Liver (tissue), 9 donors: ENCODE data around the gene SLC2A9. TPM values are rescaled to one million over a fixed set of nuclear protein-coding genes. Genes with fewer than 3 reads are reported as not detected.

ENCODE experiments used
- DNase-seq: peaks from one replicate; pipeline ENCODE4 v3.0.0-alpha.2; 2017; ENCODE audit warnings: low spot score
- H3K27ac ChIP-seq, 2 donors: one replicate each; pipeline ENCODE4 v1.7.0; 2013; ENCODE audit warnings: inconsistent platforms in 2 of 2, low read length in 2 of 2, control low read depth in 1 of 2, low read depth in 1 of 2, mild to moderate bottlenecking in 1 of 2
- H3K27me3 ChIP-seq, 4 donors: one replicate each; pipeline versions ENCODE4 v1.6.1 to v1.7.0; 2013; ENCODE audit warnings: low read length in 3 of 4, inconsistent platforms in 1 of 4, mild to moderate bottlenecking in 1 of 4, moderate library complexity in 1 of 4; ENCODE audit not compliant: control insufficient read depth in 4 of 4, insufficient read depth in 4 of 4
- H3K36me3 ChIP-seq, 4 donors: one replicate each; pipeline versions ENCODE4 v1.6.1 to v1.7.0; 2013; ENCODE audit warnings: low read length in 3 of 4, mild to moderate bottlenecking in 3 of 4, low read depth in 1 of 4, moderate library complexity in 1 of 4; ENCODE audit not compliant: control insufficient read depth in 4 of 4, insufficient read depth in 3 of 4
- H3K4me1 ChIP-seq, 4 donors: one replicate each; pipeline versions ENCODE4 v1.6.1 to v1.7.0; 2013; ENCODE audit warnings: low read length in 3 of 4, mild to moderate bottlenecking in 3 of 4, moderate library complexity in 1 of 4; ENCODE audit not compliant: control insufficient read depth in 4 of 4, insufficient read depth in 4 of 4
- H3K4me3 ChIP-seq, 3 donors: one replicate each; pipeline versions ENCODE4 v1.6.1 to v1.7.0; 2013; ENCODE audit warnings: low read length in 3 of 3, control low read depth in 1 of 3, low read depth in 1 of 3, mild to moderate bottlenecking in 1 of 3
- H3K9ac ChIP-seq, 2 donors: one replicate each; pipeline ENCODE4 v1.7.0; 2013; ENCODE audit warnings: low read length in 2 of 2, mild to moderate bottlenecking in 2 of 2, moderate library complexity in 2 of 2, control low read depth in 1 of 2, low read depth in 1 of 2
- H3K9me3 ChIP-seq, 4 donors: one replicate each; pipeline versions ENCODE4 v1.6.1 to v1.7.0; 2013; ENCODE audit warnings: low read length in 3 of 4; ENCODE audit not compliant: control insufficient read depth in 4 of 4
- ATF3 ChIP-seq: IDR thresholded peaks from 2 replicates; pipeline ENCODE4 v1.6.1; 2016; ENCODE audit warnings: antibody characterized with exemption
- CTCF ChIP-seq: fragments of 150-350 bp; IDR thresholded peaks from 2 replicates; pipeline ENCODE4 v1.5.1; 2017; ENCODE audit warnings: improper control_type of control experiment, low read depth, low read length; ENCODE audit not compliant: missing input control
- GABPA ChIP-seq, 2 donors: IDR thresholded peaks in 1 of 2; conservative IDR thresholded peaks in 1 of 2; 2 replicates each; pipeline ENCODE4 v1.6.1; 2016; ENCODE audit warnings: antibody characterized with exemption in 2 of 2, mild to moderate bottlenecking in 1 of 2, moderate library complexity in 1 of 2
- HNF4A ChIP-seq, 2 donors: conservative IDR thresholded peaks; 2 replicates each; pipeline ENCODE4 v1.6.1; 2016; ENCODE audit warnings: antibody characterized with exemption in 2 of 2, mild to moderate bottlenecking in 2 of 2
- HNF4G ChIP-seq: IDR thresholded peaks from 2 replicates; pipeline ENCODE4 v1.6.1; 2016; ENCODE audit warnings: antibody characterized with exemption
- JUND ChIP-seq, 2 donors: IDR thresholded peaks; 2 replicates each; pipeline ENCODE4 v1.6.1; 2016; ENCODE audit warnings: antibody characterized with exemption in 2 of 2
- MAX ChIP-seq: IDR thresholded peaks from 2 replicates; pipeline ENCODE4 v1.6.1; 2016; ENCODE audit warnings: antibody characterized with exemption
- RAD21 ChIP-seq, 2 donors: IDR thresholded peaks; 2 replicates each; pipeline ENCODE4 v1.6.1; 2016; ENCODE audit warnings: antibody characterized with exemption in 2 of 2, mild to moderate bottlenecking in 2 of 2
- REST ChIP-seq: IDR thresholded peaks from 2 replicates; pipeline ENCODE4 v1.6.1; 2016; ENCODE audit warnings: antibody characterized with exemption, mild to moderate bottlenecking
- RXRA ChIP-seq, 2 donors: IDR thresholded peaks; 2 replicates each; pipeline ENCODE4 v1.6.1; 2017 to 2018; ENCODE audit warnings: antibody characterized with exemption in 2 of 2, mild to moderate bottlenecking in 1 of 2
- SP1 ChIP-seq: IDR thresholded peaks from 2 replicates; pipeline ENCODE4 v1.6.1; 2018; ENCODE audit warnings: antibody characterized with exemption, mild to moderate bottlenecking
- TAF1 ChIP-seq: conservative IDR thresholded peaks from 2 replicates; pipeline ENCODE4 v1.6.1; 2016; ENCODE audit warnings: antibody characterized with exemption, mild to moderate bottlenecking
- YY1 ChIP-seq: IDR thresholded peaks from 2 replicates; pipeline ENCODE4 v1.6.1; 2016; ENCODE audit warnings: antibody characterized with exemption, mild to moderate bottlenecking
- ZBTB33 ChIP-seq: IDR thresholded peaks from 2 replicates; pipeline ENCODE4 v1.6.1; 2016; ENCODE audit warnings: antibody characterized with exemption
- WGBS: extraction: QIAGEN DNeasy Blood & Tissue Kit; methylation state at CpG from one replicate; pipeline ENCODE4 v1.1.7; 2013; 5-methylcytosine and 5-hydroxymethylcytosine counted together
- polyA plus RNA-seq, 2 donors: library from polyadenylated mRNA; stranded (reverse) in 1 of 2; unstranded in 1 of 2; fragments of 200-250 nt in 1 of 2; fragments of >200 nt in 1 of 2; fragmentation: Nextera tagmentation in 1 of 2; extraction: Ambion mirVana in 1 of 2; gene quantifications; one replicate each; pipeline versions ENCODE4 v1.2.1 to v1.2.3, GENCODE V29; 2013 to 2015
- total RNA-seq, 2 donors: library from RNA; depleted of rRNA; stranded (reverse); fragments of >200 nt; gene quantifications; one replicate each; pipeline ENCODE4 v1.2.3, GENCODE V29; 2014
- donor health status: healthy.
- donor health status: healthy.
- donor health status: healthy.
- donor health status: healthy.
- donor health status: healthy.

Gene SLC2A9
- total and polyA plus RNA-seq, 4 donors = 6.2 to 49.0 (median 21.6) TPM

GRCh38 chr4:9949573-9949972 lies 71.7 kb downstream of the SLC2A9 start (continued):
- no peak for TF ChIP-seq REST
- no peak for TF ChIP-seq RXRA (IDR thresholded peaks at IDR 0.05)
- TF ChIP-seq CTCF = no peak

- WGBS = 72% methylated on average over 10 of the region's 10 CpGs
- Histone ChIP-seq H3K27ac (no peak overlapping the region), H3K36me3 (peaks cover 0 to 4% (median 0%) of the 10 kb centered on the region in 4 donors), H3K9me3 (no peaks in the 10 kb centered on the region), H3K27me3 (no peaks in the 10 kb centered on the region), H3K4me1 (peaks cover 0 to 4% (median 0%) of the 10 kb centered on the region in 4 donors), H3K4me3 (no peak overlapping the region), H3K9ac (no peak overlapping the region)
- no peak for TF ChIP-seq SP1
- peak in 1 of 2 donors; percentile 47 for TF ChIP-seq HNF4A (conservative IDR thresholded peaks at IDR 0.05)
- peak; percentile 33 for DNase-seq
These were observed 73.9 kb downstream of the SLC2A9 start for GRCh38 chr4:9947168-9948062.

GRCh38 chr4:9946170-9946569 lies 75.1 kb downstream of the SLC2A9 start:
- Histone ChIP-seq H3K4me3 (no peak overlapping the region), H3K9me3 (no peaks in the 10 kb centered on the region), H3K9ac (no peak overlapping the region), H3K27me3 (no peaks in the 10 kb centered on the region), H3K27ac (no peak overlapping the region), H3K36me3 (peaks cover 0 to 4% (median 1%) of the 10 kb centered on the region in 4 donors), H3K4me1 (peaks cover 0 to 4% (median 0%) of the 10 kb centered on the region in 4 donors)
- peak; percentile 5 for DNase-seq
- WGBS = 95% methylated on average over 2 of the region's 2 CpGs
- TF ChIP-seq RXRA (IDR thresholded peaks at IDR 0.05) = no peak
- no peak for TF ChIP-seq ZBTB33
- TF ChIP-seq JUND (IDR thresholded peaks at IDR 0.05) = no peak
- TF ChIP-seq SP1 = no peak
- no peak for TF ChIP-seq HNF4G
- TF ChIP-seq TAF1 = no peak
- TF ChIP-seq MAX = no peak
- TF ChIP-seq ATF3 = no peak
- TF ChIP-seq RAD21 (IDR thresholded peaks at IDR 0.05) = no peak
- TF ChIP-seq YY1 = no peak
- TF ChIP-seq GABPA (IDR thresholded peaks at IDR 0.05 in 1 of 2, conservative IDR thresholded peaks at IDR 0.05 in 1 of 2) = no peak
- no peak for TF ChIP-seq CTCF
